HS-27A (cell line): Measurements from ENCODE around the gene PTK7.

Experiments used
- DNase-seq: peaks from one replicate; pipeline ENCODE4 v3.0.0-alpha.2; 2012; ENCODE audit warnings: low read depth, missing footprints

The PTK7 gene

DNA sequence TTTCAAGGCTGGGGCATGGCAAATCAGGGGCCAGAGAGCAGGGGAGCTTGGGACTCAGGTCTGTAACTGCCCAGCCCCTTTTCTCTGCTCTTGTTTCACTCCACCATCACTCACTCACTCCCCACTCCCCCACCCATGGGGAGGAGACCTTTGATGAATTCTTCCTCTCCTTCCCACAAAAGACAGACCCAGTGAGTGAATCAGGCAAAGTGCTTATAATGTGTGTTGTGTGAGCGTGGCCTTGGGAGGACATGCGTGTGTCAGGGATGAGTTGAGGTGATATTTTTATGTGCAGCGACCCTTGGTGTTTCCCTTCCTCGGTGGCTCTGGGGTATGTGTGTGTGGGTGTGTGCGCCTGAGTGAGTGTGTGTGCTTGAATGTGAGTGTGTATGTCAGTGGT is 104.9 kb downstream of the PTK7 start:
- DNase-seq, result no peak

DNA sequence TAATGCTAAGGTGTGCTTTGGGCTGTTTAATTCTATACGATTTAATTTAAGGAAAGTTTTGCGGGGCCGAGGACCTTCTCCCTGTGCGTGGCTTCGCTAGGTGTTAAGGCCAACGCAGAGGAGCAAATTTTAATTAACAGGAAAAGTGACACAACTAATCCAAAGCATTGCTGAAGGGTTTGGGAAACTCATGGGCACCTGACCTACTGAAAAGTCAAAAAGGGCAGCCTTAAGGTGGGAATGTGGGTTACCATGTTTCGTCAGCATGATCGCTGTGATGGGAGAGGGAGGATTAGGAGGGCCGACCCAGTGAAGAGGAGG is 105.5 kb downstream of the PTK7 start:
- no peak for DNase-seq

DNA sequence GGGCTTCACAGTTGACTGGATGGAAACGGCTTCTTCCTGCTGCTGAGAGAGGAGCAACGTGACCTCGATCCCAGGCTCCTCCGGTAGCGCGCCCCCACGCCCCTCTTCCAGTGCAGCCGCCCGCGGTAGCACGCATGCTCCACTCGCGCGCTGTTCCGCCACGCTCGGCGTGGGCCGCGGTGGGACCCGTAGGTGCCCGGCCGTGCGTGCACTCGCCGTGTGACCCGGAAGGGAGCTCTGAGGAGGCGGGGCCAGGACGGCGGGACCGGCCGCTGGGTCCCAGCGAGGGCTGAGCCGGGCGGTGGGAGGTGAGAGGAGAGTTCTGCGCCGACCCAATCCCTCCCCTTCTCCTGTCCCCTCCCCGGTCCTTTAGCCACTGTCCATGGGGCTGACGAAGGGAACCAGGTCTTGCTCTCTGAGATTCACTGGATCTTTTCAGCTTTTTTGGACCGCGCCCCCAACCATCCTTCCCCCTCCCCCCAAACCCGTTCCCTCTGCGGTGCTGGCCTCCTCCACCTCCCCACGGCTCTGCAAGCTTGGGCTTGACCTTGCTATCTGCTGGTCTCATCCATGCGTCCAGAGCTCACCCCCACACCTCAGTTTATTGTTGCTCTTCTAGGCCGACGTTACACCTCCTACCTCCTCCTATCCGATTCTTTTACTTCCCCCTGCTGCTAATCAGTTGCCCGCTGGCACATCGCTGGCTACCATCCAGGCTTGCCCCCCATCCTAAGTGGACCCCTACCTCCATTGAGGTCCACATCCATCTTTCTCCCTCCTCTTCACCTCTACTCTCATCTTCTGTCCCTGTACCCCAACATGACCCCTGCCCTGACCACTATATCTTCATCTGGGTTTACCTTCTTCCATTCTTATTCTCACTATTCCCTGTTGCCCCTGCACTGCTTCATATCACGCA is 106.1 kb downstream of the PTK7 start, which contains the start of gene CUL9:
TSS of gene CUL9 (plus strand) at position 255 of the 919 bp plus-strand sequence. CDS start 2,115 bp downstream, outside the sequence.
- no peak for DNase-seq

DNA sequence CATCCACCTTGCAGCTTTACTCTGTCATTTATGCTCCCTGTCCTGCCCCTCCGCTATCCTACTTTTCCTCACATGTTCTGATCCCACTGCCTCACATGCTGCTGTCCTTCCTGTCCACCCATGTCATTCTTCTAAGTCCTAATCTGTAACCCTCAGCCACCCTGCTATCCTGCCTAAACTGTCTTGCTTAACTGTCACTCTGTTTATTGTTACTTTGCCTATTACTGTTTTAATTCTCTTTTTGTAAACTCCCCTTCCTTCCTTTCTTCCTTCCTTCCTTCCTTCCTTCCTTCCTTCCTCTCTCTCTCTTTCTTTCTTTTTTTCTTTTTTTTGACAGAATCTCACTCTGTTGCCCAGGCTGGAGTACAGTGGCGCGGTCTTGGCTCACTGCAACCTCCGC is 107.3 kb downstream of the PTK7 start:
- no peak for DNase-seq

DNA sequence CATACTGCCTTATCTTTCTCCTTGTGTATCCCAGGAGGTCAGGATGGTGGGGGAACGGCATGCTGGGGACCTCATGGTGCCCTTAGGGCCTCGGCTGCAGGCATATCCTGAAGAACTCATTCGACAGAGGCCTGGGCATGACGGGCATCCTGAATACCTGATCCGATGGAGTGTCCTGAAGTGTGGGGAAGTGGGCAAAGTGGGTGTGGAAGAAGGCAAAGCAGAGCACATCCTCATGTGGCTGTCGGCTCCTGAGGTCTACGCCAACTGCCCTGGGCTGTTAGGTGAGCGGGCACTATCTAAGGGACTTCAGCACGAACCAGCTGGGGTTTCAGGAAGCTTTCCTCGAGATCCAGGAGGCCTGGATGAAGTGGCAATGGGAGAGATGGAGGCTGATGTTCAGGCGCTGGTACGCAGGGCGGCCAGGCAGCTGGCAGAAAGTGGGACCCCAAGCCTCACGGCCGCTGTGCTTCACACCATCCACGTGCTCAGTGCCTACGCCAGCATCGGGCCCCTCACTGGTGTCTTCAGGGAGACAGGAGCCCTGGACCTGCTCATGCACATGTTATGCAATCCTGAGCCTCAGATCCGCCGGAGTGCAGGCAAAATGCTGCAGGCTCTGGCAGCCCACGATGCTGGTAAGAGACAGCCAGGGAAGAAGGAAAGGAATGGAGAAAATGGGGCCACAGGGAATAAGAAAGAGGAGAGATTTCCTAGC is 108.3 kb downstream of the PTK7 start:
- DNase-seq, result no peak

DNA sequence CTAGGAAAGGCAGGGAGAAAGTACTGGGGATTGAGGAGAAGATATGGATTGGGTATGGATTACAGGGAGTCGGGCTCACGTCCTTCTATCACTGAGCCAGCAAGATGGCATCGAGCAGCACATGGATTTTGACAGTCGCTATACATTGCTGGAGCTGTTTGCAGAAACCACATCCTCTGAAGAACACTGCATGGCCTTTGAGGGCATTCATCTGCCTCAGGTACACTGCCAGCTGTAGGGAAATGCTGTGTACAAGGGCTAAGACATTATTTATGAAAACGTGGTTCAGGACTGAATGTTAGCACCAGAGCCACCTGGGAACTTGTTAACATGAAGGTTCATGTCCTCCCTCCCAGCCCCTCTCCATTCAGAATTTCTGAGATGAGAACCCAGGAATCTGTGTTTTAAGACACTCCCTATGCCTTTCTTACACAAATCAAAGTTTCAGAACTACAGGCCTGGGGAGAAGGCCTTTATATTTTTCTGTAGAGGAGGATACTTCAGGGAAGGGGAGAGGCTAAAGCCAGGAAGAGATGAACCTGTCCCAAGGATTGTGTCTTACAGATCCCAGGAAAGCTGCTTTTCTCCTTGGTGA is 109.4 kb downstream of the PTK7 start:
- DNase-seq, result no peak

DNA sequence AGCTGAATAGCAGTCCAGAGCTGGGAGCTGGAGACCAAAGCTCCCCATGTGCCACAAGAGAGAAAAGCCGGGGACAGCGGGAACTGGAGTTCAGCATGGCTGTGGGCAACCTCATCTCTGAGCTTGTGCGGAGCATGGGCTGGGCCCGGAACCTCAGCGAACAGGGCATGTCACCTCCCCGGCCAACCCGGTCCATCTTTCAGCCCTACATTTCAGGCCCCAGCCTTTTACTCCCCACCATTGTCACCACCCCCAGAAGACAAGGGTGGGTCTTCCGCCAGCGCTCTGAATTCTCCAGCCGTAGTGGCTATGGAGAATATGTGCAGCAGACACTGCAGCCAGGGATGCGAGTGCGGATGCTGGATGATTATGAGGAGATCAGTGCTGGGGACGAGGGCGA is 109.9 kb downstream of the PTK7 start:
- no peak for DNase-seq

DNA sequence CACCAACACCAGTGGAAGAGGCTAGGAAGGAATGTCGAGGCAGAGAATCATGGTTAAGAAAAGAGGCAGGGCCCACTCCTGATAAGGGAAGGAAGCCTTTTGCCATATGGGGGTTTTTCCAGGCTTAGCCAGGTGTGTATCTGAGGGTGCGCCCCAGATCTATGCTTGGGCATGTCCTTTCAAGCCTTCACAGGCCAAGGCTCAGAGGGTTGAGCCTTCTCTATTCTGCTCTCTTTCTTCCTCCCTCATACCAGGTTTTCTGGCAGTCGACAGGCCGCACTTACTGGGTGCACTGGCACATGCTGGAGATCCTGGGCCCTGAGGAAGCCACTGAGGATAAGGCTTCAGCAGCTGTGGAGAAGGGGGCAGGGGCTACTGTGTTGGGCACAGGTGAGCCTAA is 110.6 kb downstream of the PTK7 start:
- no peak for DNase-seq

DNA sequence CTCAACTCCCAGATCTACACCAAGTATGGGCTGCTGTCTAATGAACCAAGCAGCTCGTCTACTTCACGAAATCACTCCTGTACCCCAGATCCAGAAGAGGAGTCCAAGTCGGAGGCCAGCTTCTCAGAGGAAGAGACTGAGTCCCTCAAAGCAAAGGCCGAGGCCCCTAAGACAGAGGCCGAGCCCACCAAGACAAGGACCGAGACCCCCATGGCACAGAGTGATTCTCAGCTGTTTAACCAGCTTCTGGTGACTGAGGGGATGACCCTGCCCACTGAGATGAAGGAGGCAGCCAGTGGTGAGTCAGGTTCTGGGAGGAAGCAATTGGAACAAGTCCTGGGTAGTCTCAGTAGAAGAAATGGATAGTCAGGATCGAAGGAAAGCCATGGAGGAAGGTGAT is 111.7 kb downstream of the PTK7 start:
- no peak for DNase-seq

DNA sequence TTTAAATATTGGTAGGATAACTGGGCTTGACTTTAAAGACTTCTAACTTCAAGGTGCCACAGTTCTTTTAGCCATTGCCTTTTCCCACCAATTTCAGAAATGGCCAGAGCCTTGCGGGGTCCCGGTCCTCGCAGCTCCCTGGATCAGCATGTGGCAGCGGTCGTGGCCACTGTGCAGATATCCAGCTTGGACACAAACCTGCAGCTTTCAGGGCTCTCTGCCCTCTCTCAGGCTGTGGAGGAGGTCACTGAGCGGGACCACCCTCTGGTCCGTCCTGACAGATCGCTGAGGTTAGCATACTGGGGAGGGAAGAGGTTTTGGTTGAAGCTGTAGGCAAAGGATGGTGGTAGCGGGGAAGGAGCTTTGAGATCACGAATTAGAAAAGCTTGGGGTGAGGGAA is 112.3 kb downstream of the PTK7 start:
- DNase-seq, result no peak

DNA sequence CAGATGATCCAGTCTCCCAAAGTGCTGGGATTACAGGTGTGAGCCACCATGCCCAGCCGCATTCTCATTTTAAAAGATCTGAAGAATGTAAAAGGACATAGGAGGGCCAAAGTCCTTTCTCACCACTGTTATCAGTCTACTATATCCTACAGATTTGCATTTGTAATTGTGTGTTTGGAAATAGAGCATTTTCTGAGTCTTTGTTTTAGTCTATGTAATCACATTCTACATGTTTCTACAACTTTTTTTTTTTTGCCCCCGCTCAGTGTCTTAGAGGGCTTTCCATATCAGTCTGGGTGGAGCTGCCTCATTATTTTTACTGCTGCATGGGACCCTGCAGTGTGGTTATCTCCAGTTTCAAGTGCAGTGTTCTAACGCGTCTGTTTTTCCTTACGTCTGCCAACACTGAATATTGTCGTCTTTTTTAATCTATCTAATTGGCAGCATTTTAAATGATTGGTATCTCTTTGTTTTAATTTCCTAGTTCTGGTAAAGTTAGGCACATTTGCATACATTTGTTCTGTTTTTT is 113.7 kb downstream of the PTK7 start:
- no peak for DNase-seq

DNA sequence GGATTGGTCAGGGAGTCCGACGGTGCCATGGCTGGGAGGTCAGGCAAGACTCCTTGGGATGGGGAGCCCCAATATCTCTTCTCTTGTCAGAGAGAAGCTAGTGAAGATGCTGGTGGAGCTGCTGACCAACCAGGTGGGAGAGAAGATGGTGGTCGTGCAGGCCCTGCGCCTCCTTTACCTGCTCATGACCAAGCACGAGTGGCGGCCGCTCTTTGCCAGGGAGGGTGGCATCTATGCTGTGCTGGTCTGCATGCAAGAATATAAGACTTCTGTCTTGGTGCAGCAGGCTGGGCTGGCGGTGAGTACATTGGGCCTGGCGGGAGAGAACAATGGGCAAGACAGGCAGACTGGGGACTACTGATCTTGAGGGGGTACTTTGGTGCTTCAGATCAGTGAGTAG is 116.8 kb downstream of the PTK7 start:
- DNase-seq, result no peak

DNA sequence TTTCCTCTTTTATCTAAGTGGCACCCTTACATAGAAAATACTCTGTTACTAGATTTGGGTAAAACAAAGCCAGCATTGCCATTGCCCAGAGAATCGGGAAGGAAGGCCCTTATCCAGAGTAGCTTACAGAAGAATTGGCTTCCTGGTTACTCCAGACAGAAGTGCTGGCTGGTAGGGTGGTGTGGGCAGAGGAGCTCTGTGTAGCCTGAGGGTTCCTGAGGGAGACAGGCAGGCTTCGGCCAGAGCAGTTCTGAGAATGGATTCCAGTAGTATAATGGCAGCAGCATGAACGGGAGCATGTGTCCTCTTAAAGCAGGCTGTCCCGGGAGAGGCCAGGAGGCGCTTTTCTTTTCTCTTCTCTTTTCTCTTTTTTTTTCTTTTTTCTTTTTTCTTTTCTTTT is 117.8 kb downstream of the PTK7 start:
- DNase-seq, result no peak

DNA sequence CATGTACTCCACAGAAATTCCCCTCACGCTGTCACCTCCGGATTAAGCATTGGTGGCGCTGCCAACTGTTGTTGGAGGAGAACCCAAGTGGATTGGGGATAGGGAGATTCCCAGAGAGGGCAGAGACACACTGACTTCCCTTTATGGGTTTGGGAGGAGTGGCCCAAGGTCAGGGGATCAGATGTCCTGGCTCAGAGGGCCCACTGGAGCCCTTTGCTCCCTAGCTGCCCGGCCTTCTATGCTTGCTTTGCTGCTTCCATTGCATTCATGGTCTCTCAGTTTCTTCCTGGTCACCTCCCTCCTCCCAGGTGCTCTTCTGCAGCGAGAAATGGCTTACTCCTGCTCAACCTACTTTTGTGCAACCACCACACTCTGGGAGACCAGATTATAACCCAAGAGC is 120.2 kb downstream of the PTK7 start:
- DNase-seq, result no peak

DNA sequence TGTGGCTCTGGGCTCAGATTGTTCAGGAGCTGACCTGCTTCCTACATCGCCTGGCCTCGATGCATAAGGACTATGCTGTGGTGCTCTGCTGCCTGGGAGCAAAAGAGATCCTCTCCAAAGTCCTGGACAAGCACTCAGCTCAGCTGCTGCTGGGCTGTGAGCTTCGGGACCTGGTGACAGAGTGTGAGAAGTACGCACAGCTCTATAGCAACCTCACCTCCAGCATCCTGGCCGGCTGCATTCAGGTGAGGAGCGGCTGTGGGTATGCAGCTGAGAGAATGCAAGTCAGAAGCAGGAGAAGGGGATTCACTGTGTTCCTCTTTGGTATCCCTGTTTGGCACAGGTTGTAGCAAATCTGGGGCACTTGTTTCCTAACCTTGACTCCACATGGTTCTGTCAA is 123.8 kb downstream of the PTK7 start:
- DNase-seq, result no peak

DNA sequence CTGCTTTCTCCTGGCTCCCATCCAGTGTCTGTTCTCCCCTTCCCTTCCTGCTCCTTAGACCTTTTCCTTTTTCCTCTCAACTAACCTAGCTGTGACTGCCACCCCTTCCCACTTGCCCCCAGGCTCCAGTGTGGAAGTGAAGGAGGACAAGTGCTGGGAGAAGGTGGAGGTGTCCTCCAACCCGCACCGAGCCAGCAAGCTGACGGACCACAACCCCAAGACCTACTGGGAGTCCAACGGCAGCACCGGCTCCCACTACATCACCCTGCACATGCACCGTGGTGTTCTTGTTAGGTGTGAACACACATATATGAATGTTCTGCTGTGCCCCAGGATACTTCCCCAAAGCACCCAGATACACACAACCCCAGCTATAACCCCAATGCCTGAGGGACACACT is 124.4 kb downstream of the PTK7 start:
- DNase-seq, result no peak

DNA sequence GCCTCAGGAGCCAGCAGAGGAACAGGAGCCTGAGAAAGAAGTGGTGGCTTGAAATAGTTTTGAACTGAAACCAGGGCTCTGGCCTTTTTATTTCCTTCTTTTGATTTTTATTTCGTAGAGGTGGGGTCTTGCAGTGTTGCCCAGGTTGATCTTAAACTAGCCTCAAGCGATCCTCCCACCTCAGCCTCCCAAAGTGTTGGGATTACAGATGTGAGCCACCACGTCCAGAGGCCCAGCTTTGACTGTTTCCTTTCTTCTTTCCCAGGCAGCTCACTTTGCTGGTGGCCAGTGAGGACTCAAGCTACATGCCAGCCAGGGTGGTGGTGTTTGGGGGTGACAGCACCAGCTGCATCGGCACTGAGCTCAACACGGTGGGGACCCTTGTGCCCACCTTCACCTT is 126.3 kb downstream of the PTK7 start:
- DNase-seq, result no peak

DNA sequence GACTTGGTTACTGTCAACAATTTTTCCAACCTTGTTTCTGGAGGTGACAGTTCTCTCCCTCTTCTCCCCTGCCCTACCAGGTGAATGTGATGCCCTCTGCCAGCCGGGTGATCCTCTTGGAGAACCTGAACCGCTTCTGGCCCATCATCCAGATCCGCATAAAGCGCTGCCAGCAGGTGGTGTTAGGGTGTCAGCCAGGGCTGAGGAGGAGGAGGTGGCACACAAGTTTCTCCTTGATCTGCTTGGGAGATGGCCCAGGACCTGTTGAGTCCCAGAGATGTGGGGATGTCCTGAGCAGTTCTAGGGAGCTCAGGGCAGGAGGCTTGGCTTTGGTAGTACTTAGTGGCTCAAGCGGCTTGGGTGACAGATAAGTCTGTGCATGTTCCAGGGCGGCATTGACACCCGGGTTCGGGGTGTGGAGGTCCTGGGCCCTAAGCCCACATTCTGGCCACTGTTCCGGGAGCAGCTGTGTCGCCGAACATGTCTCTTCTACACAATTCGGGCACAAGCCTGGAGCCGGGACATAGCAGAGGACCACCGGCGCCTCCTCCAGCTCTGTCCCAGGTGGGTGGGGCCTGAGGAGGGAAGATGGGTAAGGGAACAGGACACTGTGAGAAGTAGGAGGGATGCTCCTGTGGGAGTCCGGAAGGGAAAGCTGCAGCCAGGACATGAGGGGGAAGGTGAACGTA is 127.1 kb downstream of the PTK7 start:
- DNase-seq, result no peak

DNA sequence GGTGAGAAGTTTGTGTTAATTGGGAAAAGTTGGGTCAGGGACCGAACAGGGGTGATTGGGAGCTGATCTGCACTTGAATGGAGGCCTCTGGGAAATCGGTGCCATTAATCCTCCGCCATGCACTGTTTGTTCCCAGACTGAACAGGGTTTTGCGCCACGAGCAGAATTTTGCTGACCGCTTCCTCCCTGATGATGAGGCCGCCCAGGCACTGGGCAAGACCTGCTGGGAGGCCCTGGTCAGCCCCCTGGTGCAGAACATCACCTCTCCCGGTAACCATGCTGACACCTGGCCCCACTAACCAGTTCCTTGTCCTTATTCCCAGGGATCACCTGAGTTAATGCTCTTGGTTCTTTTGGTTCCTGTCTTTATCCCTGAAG is 127.6 kb downstream of the PTK7 start:
- no peak for DNase-seq

DNA sequence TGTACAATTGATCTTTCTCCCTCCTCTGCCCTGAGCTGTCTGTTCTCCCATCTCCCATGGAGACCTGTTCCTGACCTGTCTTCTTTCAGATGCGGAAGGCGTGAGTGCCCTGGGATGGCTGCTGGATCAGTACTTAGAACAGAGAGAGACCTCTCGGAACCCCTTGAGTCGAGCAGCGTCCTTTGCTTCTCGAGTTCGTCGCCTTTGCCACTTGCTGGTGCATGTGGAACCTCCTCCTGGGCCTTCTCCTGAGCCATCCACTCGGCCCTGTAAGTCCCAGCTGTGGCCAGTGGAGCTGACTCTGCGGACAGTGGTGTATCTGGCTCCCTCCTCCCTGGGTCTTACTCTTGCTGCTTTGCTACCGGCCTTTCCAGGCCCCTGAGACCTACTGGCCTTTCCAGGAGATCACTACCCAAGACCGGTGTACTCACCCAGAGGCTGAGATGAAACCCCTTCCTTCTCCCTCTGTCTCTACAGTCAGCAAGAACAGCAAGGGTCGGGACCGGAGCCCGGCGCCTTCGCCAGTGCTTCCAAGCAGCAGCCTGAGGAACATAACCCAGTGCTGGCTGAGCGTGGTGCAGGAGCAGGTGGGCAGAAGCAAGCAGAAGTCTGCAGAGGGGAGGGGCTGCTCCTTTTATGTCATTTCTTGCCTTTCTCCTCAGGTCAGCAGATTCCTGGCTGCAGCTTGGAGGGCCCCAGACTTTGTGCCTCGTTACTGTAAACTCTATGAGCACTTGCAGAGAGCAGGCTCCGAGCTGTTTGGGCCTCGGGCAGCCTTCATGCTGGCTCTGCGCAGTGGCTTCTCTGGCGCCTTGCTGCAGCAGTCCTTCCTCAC is 128.4 kb downstream of the PTK7 start:
- no peak for DNase-seq

DNA sequence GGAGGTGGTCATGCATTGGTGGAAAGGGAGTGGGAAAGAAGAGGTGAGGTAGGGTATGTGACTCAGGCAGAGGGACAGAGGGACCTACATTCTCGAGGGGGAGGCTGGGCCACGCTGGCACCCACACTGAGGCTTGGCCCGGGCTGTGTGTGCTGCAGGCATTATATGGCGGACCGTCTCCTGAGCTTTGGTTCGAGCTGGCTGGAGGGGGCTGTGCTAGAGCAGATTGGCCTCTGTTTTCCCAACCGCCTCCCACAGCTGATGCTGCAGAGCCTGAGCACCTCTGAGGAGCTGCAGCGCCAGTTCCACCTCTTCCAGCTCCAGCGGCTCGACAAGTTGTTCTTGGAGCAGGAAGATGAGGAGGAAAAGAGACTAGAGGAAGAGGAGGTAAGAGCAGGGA is 129.7 kb downstream of the PTK7 start:
- DNase-seq, result no peak
